Stomach smooth muscle (tissue), 2 donors: Measurements from ENCODE around the gene BCAP31.
A peak's percentile ranks its signal among the peaks of the same experiment; 100 is the strongest.
"Not testable (repeated sequence)": the region's sequence is repeated elsewhere in the genome, so short reads cannot be mapped to it uniquely, and the experiment has no call there.

Experiments used
- H3K27ac ChIP-seq: one replicate; pipeline ENCODE4 v1.7.0; 2013; ENCODE audit warnings: mild to moderate bottlenecking, low read length, inconsistent platforms
- H3K27me3 ChIP-seq, 2 donors: one replicate each; pipeline ENCODE4 v1.7.0; 2013; ENCODE audit warnings: low read length in 2 of 2; ENCODE audit not compliant: insufficient read depth in 2 of 2, control insufficient read depth in 1 of 2
- H3K36me3 ChIP-seq, 2 donors: one replicate each; pipeline ENCODE4 v1.7.0; 2013; ENCODE audit warnings: low read length in 2 of 2; ENCODE audit not compliant: control insufficient read depth in 2 of 2, insufficient read depth in 2 of 2
- H3K4me1 ChIP-seq: one replicate; pipeline ENCODE4 v1.7.0; 2013; ENCODE audit warnings: low read length; ENCODE audit not compliant: control insufficient read depth, insufficient read depth
- H3K4me3 ChIP-seq, 2 donors: one replicate each; pipeline ENCODE4 v1.7.0; 2013; ENCODE audit warnings: low read length in 2 of 2
- H3K9ac ChIP-seq, 2 donors: one replicate each; pipeline ENCODE4 v1.7.0; 2013; ENCODE audit warnings: low read length in 2 of 2, mild to moderate bottlenecking in 1 of 2
- H3K9me3 ChIP-seq, 2 donors: one replicate each; pipeline ENCODE4 v1.7.0; 2013; ENCODE audit warnings: low read length in 2 of 2; ENCODE audit not compliant: control insufficient read depth in 2 of 2
- donor health status: healthy.
- donor health status: Pancreatic carcinoma.

Gene BCAP31

GRCh38 chrX:153697924-153698865 lies 26.0 kb downstream of the BCAP31 start:
- H3K27ac ChIP-seq, result no peak overlapping the region

GRCh38 chrX:153696986-153697722 lies 27.0 kb downstream of the BCAP31 start:
- not testable (repeated sequence) for H3K27me3 ChIP-seq, H3K4me3 ChIP-seq, H3K9me3 ChIP-seq, H3K36me3 ChIP-seq, H3K9ac ChIP-seq, H3K27ac ChIP-seq
- peaks cover 31% of the 10 kb centered on the region for H3K4me1 ChIP-seq

More at GRCh38 chrX:153697924-153698865, 26.0 kb downstream of the BCAP31 start:
- H3K4me3 ChIP-seq, result no peak overlapping the region
- no peaks in the 10 kb centered on the region for H3K9me3 ChIP-seq
- peaks cover 0 to 6% of the 10 kb centered on the region in 2 donors for H3K27me3 ChIP-seq
- no peak overlapping the region for H3K9ac ChIP-seq
- H3K36me3 ChIP-seq, result peaks cover 0 to 7% of the 10 kb centered on the region in 2 donors
- peaks cover 32% of the 10 kb centered on the region for H3K4me1 ChIP-seq

- H3K27me3 ChIP-seq, H3K36me3 ChIP-seq, H3K4me3 ChIP-seq, H3K9me3 ChIP-seq, H3K27ac ChIP-seq, H3K9ac ChIP-seq: not testable (repeated sequence)
- H3K4me1 ChIP-seq, result peaks cover 34% of the 10 kb centered on the region
Measured at GRCh38 chrX:153696538-153696937, 27.6 kb downstream of the BCAP31 start.

- Histone ChIP-seq H3K9me3 (no peaks in the 10 kb centered on the region), H3K27ac (no peak overlapping the region), H3K4me3 (no peak overlapping the region), H3K4me1 (peaks cover 36% of the 10 kb centered on the region), H3K27me3 (peaks cover 0 to 5% of the 10 kb centered on the region in 2 donors), H3K36me3 (peaks cover 0 to 2% of the 10 kb centered on the region in 2 donors), H3K9ac (no peak overlapping the region)
Measured at GRCh38 chrX:153696100-153696499, 28.1 kb downstream of the BCAP31 start.

GRCh38 chrX:153694687-153695270 lies 29.4 kb downstream of the BCAP31 start:
- peaks cover 0 to 2% of the 10 kb centered on the region in 2 donors for H3K27me3 ChIP-seq
- H3K27ac ChIP-seq, result no peak overlapping the region
- no peak overlapping the region for H3K9ac ChIP-seq
- H3K9me3 ChIP-seq, result no peaks in the 10 kb centered on the region
- peaks cover 0 to 2% of the 10 kb centered on the region in 2 donors for H3K36me3 ChIP-seq
- H3K4me3 ChIP-seq, result no peak overlapping the region
- H3K4me1 ChIP-seq, result peaks cover 34% of the 10 kb centered on the region

- H3K9ac ChIP-seq, H3K27ac ChIP-seq: not testable (repeated sequence)
Measured at GRCh38 chrX:153694256-153694655, 29.9 kb downstream of the BCAP31 start.

GRCh38 chrX:153693216-153694086 lies 30.7 kb downstream of the BCAP31 start:
- Histone ChIP-seq H3K27me3 (no peaks in the 10 kb centered on the region), H3K9me3 (no peaks in the 10 kb centered on the region), H3K4me1 (peaks cover 35% of the 10 kb centered on the region), H3K4me3 (no peak overlapping the region), H3K27ac (peak overlapping the region; percentile 37), H3K36me3 (peaks cover 0 to 2% of the 10 kb centered on the region in 2 donors), H3K9ac (no peak overlapping the region)

More at GRCh38 chrX:153694256-153694655, 29.9 kb downstream of the BCAP31 start:
- H3K9me3 ChIP-seq, H3K27me3 ChIP-seq, H3K36me3 ChIP-seq, H3K4me3 ChIP-seq: not testable (repeated sequence)
- H3K4me1 ChIP-seq, result peaks cover 35% of the 10 kb centered on the region

GRCh38 chrX:153692611-153693156 lies 31.5 kb downstream of the BCAP31 start:
- H3K9me3 ChIP-seq, result no peaks in the 10 kb centered on the region
- peaks cover 0 to 2% of the 10 kb centered on the region in 2 donors for H3K36me3 ChIP-seq
- H3K9ac ChIP-seq, result no peak overlapping the region
- H3K27me3 ChIP-seq, result no peaks in the 10 kb centered on the region
- peak overlapping the region; percentile 37 for H3K27ac ChIP-seq
- H3K4me3 ChIP-seq, result no peak overlapping the region
- peaks cover 35% of the 10 kb centered on the region for H3K4me1 ChIP-seq

GRCh38 chrX:153692003-153692402 lies 32.2 kb downstream of the BCAP31 start:
- Histone ChIP-seq H3K9me3 (no peaks in the 10 kb centered on the region), H3K9ac (no peak overlapping the region), H3K27ac (no peak overlapping the region), H3K4me1 (peaks cover 35% of the 10 kb centered on the region), H3K36me3 (no peaks in the 10 kb centered on the region), H3K4me3 (no peak overlapping the region), H3K27me3 (no peaks in the 10 kb centered on the region)
